GM23338 (cell line): Measurements from ENCODE around the gene DPYD. TPM values are rescaled to one million over a fixed set of nuclear protein-coding genes. Genes with fewer than 3 reads are reported as not detected.

Source experiments
- ATAC-seq: fragments of 200-7000 bp; cut with Tn5 transposase; 3 replicates; pipeline ENCODE4 v1.9.1; 2020
- DNase-seq: peaks from one replicate; pipeline ENCODE4 v3.0.0-alpha.2; 2015; ENCODE audit warnings: low spot score
- H2AFZ ChIP-seq: fragments of 200-600 bp; sonication (generic); 2 replicates; pipeline ENCODE4 v1.8.0; 2016; ENCODE audit warnings: antibody characterized with exemption, mild to moderate bottlenecking, moderate library complexity
- H3F3A ChIP-seq: fragments of 200-600 bp; sonication (generic); replicated peaks from 2 replicates; pipeline ENCODE4 v1.8.0; 2017; ENCODE audit warnings: antibody characterized with exemption, mixed run types, low read depth
- H3K27ac ChIP-seq: fragments of 200-600 bp; sonication (generic); 2 replicates; pipeline ENCODE4 v1.6.1; 2016; ENCODE audit warnings: low read depth
- H3K27me3 ChIP-seq: fragments of 200-600 bp; sonication (generic); 2 replicates; pipeline ENCODE4 v1.8.0; 2016; ENCODE audit warnings: mild to moderate bottlenecking, mixed run types, moderate library complexity; ENCODE audit not compliant: insufficient read depth
- H3K36me3 ChIP-seq: fragments of 200-600 bp; sonication (generic); 2 replicates; pipeline ENCODE4 v1.8.0; 2016; ENCODE audit warnings: mild to moderate bottlenecking; ENCODE audit not compliant: insufficient read depth
- H3K4me1 ChIP-seq: fragments of 200-600 bp; sonication (generic); 2 replicates; pipeline ENCODE4 v1.8.0; 2016; ENCODE audit warnings: mild to moderate bottlenecking, moderate library complexity; ENCODE audit not compliant: insufficient read depth
- H3K4me2 ChIP-seq: fragments of 200-600 bp; sonication (generic); 2 replicates; pipeline ENCODE4 v1.7.1; 2017; ENCODE audit warnings: mixed run types
- H3K4me3 ChIP-seq: fragments of 200-600 bp; sonication (generic); 2 replicates; pipeline ENCODE4 v1.6.1; 2016; ENCODE audit warnings: mixed run types
- H3K79me2 ChIP-seq: fragments of 200-600 bp; sonication (generic); replicated peaks from 2 replicates; pipeline ENCODE4 v1.8.0; 2017; ENCODE audit warnings: mild to moderate bottlenecking; ENCODE audit not compliant: insufficient read depth
- H3K9me2 ChIP-seq: fragments of 200-600 bp; sonication (generic); 2 replicates; pipeline ENCODE4 v1.8.0; 2017; ENCODE audit not compliant: insufficient read depth
- H4K20me1 ChIP-seq: fragments of 200-600 bp; sonication (generic); replicated peaks from 2 replicates; pipeline ENCODE4 v1.8.0; 2017; ENCODE audit warnings: mild to moderate bottlenecking; ENCODE audit not compliant: insufficient read depth
- H3K27ac Mint-ChIP-seq: 2 replicates; pipeline ENCODE4 v1.8.0; 2020; ENCODE audit warnings: inconsistent platforms, mild to moderate bottlenecking, moderate library complexity, mixed read lengths
- H3K27me3 Mint-ChIP-seq: 3 replicates; pipeline ENCODE4 v1.8.0; 2022; ENCODE audit warnings: low read depth, mild to moderate bottlenecking, moderate library complexity, mixed read lengths, inconsistent platforms; ENCODE audit not compliant: insufficient read depth, poor library complexity
- H3K36me3 Mint-ChIP-seq: 3 replicates; pipeline ENCODE4 v1.8.0; 2021; ENCODE audit warnings: low read depth, mild to moderate bottlenecking, inconsistent platforms, moderate library complexity, mixed read lengths
- H3K4me1 Mint-ChIP-seq: 3 replicates; pipeline ENCODE4 v1.8.0; 2020; ENCODE audit warnings: mild to moderate bottlenecking, inconsistent platforms, mixed read lengths
- H3K4me3 Mint-ChIP-seq: 3 replicates; pipeline ENCODE4 v1.8.0; 2021; ENCODE audit warnings: moderate library complexity, mild to moderate bottlenecking, inconsistent platforms, mixed read lengths
- H3K9me3 Mint-ChIP-seq: 3 replicates; pipeline ENCODE4 v1.8.0; 2020; ENCODE audit warnings: moderate library complexity, mild to moderate bottlenecking, inconsistent platforms, mixed read lengths
- CREB1 ChIP-seq: fragments of 250-450 bp; sonication (Bioruptor Pico); IDR thresholded peaks from 2 replicates; pipeline ENCODE4 v1.5.0; 2020; ENCODE audit warnings: low read depth, mild to moderate bottlenecking, moderate library complexity
- EZH2 ChIP-seq: fragments of 200-600 bp; sonication (generic); IDR thresholded peaks from one replicate; pipeline ENCODE4 v1.8.0; 2017; ENCODE audit warnings: antibody characterized with exemption, mild to moderate bottlenecking, low read depth; ENCODE audit not compliant: unreplicated experiment
- NANOG ChIP-seq: IDR thresholded peaks from 2 replicates; pipeline ENCODE4 v1.6.1; 2016; ENCODE audit warnings: antibody characterized with exemption, borderline replicate concordance
- POLR2AphosphoS5 ChIP-seq: IDR thresholded peaks from 2 replicates; pipeline ENCODE4 v1.6.1; 2016; ENCODE audit warnings: antibody characterized with exemption, low read depth
- REST ChIP-seq: IDR thresholded peaks from one replicate; pipeline ENCODE4 v1.6.1; 2018; ENCODE audit warnings: antibody characterized with exemption; ENCODE audit not compliant: unreplicated experiment
- ZNF462 ChIP-seq: fragments of 250-450 bp; sonication (Bioruptor Pico); IDR thresholded peaks from 2 replicates; pipeline ENCODE4 v1.5.0; 2020; ENCODE audit warnings: mild to moderate bottlenecking, moderate library complexity
- polyA plus RNA-seq: library from polyadenylated mRNA; unstranded; fragments of >200 nt; fragmentation: Nextera tagmentation; extraction: Ambion mirVana; gene quantifications from 2 replicates; pipeline ENCODE4 v1.2.1, GENCODE V29; 2016
- total RNA-seq: library from RNA; depleted of rRNA; stranded (reverse); fragments of >200 nt; shearing (Covaris generic); gene quantifications from 2 replicates; pipeline ENCODE4 v1.2.3, GENCODE V29; 2014

Gene DPYD
- total and polyA plus RNA-seq, 2 experiments from 2014 or later, result 0.50 to 1.6 TPM

GRCh38 chr1:97901017-97901658 is 19.7 kb downstream of the DPYD start (continued):
- no peak for TF ChIP-seq ZNF462
- TF ChIP-seq EZH2, result no peak

GRCh38 chr1:97898948-97899347 is 21.9 kb downstream of the DPYD start:
- H3F3A ChIP-seq, result no peaks in the 10 kb centered on the region
- Mint-ChIP-seq H3K4me1 (peaks cover 5% of the 10 kb centered on the region; the same call in 2 of the 3 replicates), H3K27ac (no peak overlapping the region), H3K4me3 (no peak overlapping the region), H3K9me3 (peaks cover 3% of the 10 kb centered on the region; the same call in 1 of the 3 replicates), H3K36me3 (peaks cover 3% of the 10 kb centered on the region; the same call in 1 of the 3 replicates), H3K27me3 (no peaks in the 10 kb centered on the region)
- H3K79me2 ChIP-seq, result no peaks in the 10 kb centered on the region
- ATAC-seq, result no peak
- TF ChIP-seq REST (no peak), NANOG (no peak), POLR2AphosphoS5 (no peak), CREB1 (CRISPR knock-in tag) (no peak)
- H3K4me3 ChIP-seq, result no peak overlapping the region
- no peaks in the 10 kb centered on the region for H4K20me1 ChIP-seq
- no peaks in the 10 kb centered on the region for H3K36me3 ChIP-seq
- no peaks in the 10 kb centered on the region for H3K27me3 ChIP-seq
- H3K4me1 ChIP-seq, result no peaks in the 10 kb centered on the region
- no peak overlapping the region for H3K4me2 ChIP-seq
- no peak overlapping the region for H2AFZ ChIP-seq
- H3K9me2 ChIP-seq, result no peaks in the 10 kb centered on the region
- DNase-seq, result no peak
- H3K27ac ChIP-seq, result no peak overlapping the region
